G401 (cell line): Measurements from ENCODE around the gene GYG1. TPM values are rescaled to one million over a fixed set of nuclear protein-coding genes. Genes with fewer than 3 reads are reported as not detected.

Experiments
- DNase-seq: peaks from one replicate; pipeline ENCODE4 v3.0.0-alpha.2; 2015; ENCODE audit warnings: low spot score
- in situ Hi-C: cut with HindIII; loops from 2 replicates; pipeline ENCODE4 v1.10.0; 2016; ENCODE audit warnings: low sequenced_read_pairs, mixed read lengths
- total RNA-seq: library from RNA; depleted of rRNA; stranded (reverse); fragments of >200 nt; shearing (Covaris generic); gene quantifications from 2 replicates; pipeline ENCODE4 v1.2.3, GENCODE V29; 2014; rRNA removed

The GYG1 gene
- total RNA-seq, 1 experiment from 2014 or later: 120 TPM

DNA sequence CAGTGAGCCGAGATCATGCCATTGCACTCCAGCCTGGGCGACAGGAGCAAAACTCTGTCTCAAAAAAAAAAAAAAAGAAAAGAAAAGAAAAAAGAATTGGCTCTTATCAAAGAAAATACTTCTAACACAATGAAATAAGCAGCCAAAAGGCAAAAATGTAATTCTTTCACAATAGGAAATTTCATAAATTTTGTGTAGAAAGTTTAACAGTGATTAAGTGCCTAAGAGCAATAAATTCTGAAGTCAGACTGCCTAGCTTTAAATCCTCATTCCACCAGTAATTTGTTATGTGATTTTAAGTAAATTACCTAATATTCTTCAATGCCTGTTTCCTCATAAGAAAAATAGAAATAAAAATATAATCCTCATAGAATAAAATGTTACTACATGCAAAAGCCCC, 70.4 kb downstream of the GYG1 start:
- no peak for DNase-seq
- in situ Hi-C loops: no loop called here

DNA sequence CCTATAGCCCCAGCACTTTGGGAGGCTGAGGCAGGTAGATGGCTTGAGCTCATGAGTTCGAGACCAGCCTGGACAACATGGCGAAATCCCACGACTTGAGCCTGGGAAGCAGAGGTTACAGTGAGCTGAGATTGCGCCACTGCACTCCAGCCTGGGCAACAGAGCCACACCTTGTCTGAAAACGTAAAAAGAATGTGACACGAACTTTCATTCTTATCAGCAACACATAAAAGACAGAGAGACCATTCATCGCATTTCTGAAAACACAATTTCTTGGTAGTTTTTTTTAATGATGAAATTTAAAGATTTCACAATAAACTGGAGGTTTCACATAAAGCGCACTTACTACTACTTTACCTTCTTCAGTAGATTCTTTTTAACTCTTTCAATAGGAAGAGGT, 76.5 kb downstream of the GYG1 start:
- in situ Hi-C loops: no loop called here
- DNase-seq: no peak

Other genes starting within 250 kb of the GYG1 start
- gene CPB1, start 163.7 kb upstream of the GYG1 start, total RNA-seq: not detected in 2 replicates
- not detected in 2 replicates for gene CPA3, start 126.2 kb upstream of the GYG1 start, total RNA-seq
- 51.9 and 81.1 TPM in 2 replicates for gene HLTF, start 95.0 kb downstream of the GYG1 start, total RNA-seq
- 110 and 126 TPM in 2 replicates for gene HPS3, start 138.1 kb downstream of the GYG1 start, total RNA-seq
- 93.2 and 119 TPM in 2 replicates for gene CP, start 230.3 kb downstream of the GYG1 start, total RNA-seq